Neural cell (in vitro differentiated cells): ENCODE results near the gene ATP2B2. TPM values are rescaled to one million over a fixed set of nuclear protein-coding genes. Genes with fewer than 3 reads are reported as not detected.

Source experiments
- H2AFZ ChIP-seq: fragments of 200-600, 300-800 bp; sonication (generic), shearing (Covaris generic); 2 replicates; pipeline ENCODE4 v1.6.0; 2014; ENCODE audit warnings: low read depth, mild to moderate bottlenecking, antibody characterized with exemption, low read length, moderate library complexity
- H3F3A ChIP-seq: fragments of 200-600 bp; shearing (Covaris generic); 2 replicates; pipeline ENCODE4 v1.6.1; 2016; ENCODE audit warnings: mild to moderate bottlenecking, moderate library complexity, mixed read lengths, antibody characterized with exemption, low read length; ENCODE audit not compliant: insufficient read depth, poor library complexity, severe bottlenecking
- H3K27ac ChIP-seq: fragments of 200-600, 300-800 bp; sonication (generic), shearing (Covaris generic); 2 replicates; pipeline ENCODE4 v1.5.1; 2014; ENCODE audit warnings: mild to moderate bottlenecking, low read length, moderate library complexity
- H3K27me3 ChIP-seq: fragments of 300-800, 200-600 bp; sonication (generic), shearing (Covaris generic); 2 replicates; pipeline ENCODE4 v1.6.0; 2014; ENCODE audit warnings: mild to moderate bottlenecking, low read depth, low read length, moderate library complexity; ENCODE audit not compliant: insufficient read depth
- H3K36me3 ChIP-seq: fragments of 300-800, 200-600 bp; sonication (generic), shearing (Covaris generic); 2 replicates; pipeline ENCODE4 v1.5.1; 2014; ENCODE audit warnings: mild to moderate bottlenecking, antibody characterized with exemption, low read length, moderate library complexity; ENCODE audit not compliant: insufficient read depth
- H3K4me2 ChIP-seq: fragments of 300-800, 200-600 bp; sonication (generic), shearing (Covaris generic); 2 replicates; pipeline ENCODE4 v1.6.0; 2014; ENCODE audit warnings: mild to moderate bottlenecking, low read length
- H3K4me3 ChIP-seq: fragments of 300-800, 200-600 bp; sonication (generic), shearing (Covaris generic); 2 replicates; pipeline ENCODE4 v1.5.1; 2014; ENCODE audit warnings: mild to moderate bottlenecking, low read length, moderate library complexity
- H3K79me2 ChIP-seq: fragments of 200-600 bp; shearing (Covaris generic); replicated peaks from 2 replicates; pipeline ENCODE4 v1.6.0; 2014; ENCODE audit warnings: mild to moderate bottlenecking, low read length, moderate library complexity; ENCODE audit not compliant: insufficient read depth
- H3K9ac ChIP-seq: fragments of 300-800, 200-600 bp; sonication (generic), shearing (Covaris generic); 2 replicates; pipeline ENCODE4 v1.6.1; 2016; ENCODE audit warnings: mild to moderate bottlenecking, low read length, mixed read lengths
- H3K9me2 ChIP-seq: fragments of 200-600 bp; shearing (Covaris generic); 2 replicates; pipeline ENCODE4 v1.6.1; 2016; ENCODE audit warnings: mild to moderate bottlenecking, low read length, mixed read lengths; ENCODE audit not compliant: insufficient read depth
- H3K9me3 ChIP-seq: fragments of 200-600, 300-800 bp; sonication (generic), shearing (Covaris generic); 2 replicates; pipeline ENCODE4 v1.6.1; 2016; ENCODE audit warnings: mild to moderate bottlenecking, mixed run types, low read length, moderate library complexity, mixed read lengths
- H4K20me1 ChIP-seq: fragments of 200-600 bp; shearing (Covaris generic); 2 replicates; pipeline ENCODE4 v1.6.1; 2016; ENCODE audit warnings: mild to moderate bottlenecking, mixed run types; ENCODE audit not compliant: insufficient read depth
- EP300 ChIP-seq: fragments of 450-650 bp; conservative IDR thresholded peaks from 2 replicates; pipeline ENCODE4 v1.6.1; 2014; ENCODE audit warnings: antibody characterized with exemption, mild to moderate bottlenecking, moderate library complexity; ENCODE audit not compliant: poor library complexity, severe bottlenecking
- EZH2 ChIP-seq: fragments of 200-600, 300-800 bp; shearing (Covaris generic), sonication (generic); IDR thresholded peaks from 2 replicates; pipeline ENCODE4 v1.6.1; 2014; ENCODE audit warnings: antibody characterized with exemption, low read length, borderline replicate concordance, mild to moderate bottlenecking; ENCODE audit not compliant: insufficient read depth, poor library complexity, severe bottlenecking
- MXI1 ChIP-seq: fragments of 450-650 bp; conservative IDR thresholded peaks from 2 replicates; pipeline ENCODE4 v1.6.1; 2014; ENCODE audit warnings: antibody characterized with exemption, mild to moderate bottlenecking; ENCODE audit not compliant: poor library complexity, severe bottlenecking
- POLR2AphosphoS5 ChIP-seq: IDR thresholded peaks from 2 replicates; pipeline ENCODE4 v1.6.1; 2012
- RAD21 ChIP-seq: fragments of 450-650 bp; conservative IDR thresholded peaks from 2 replicates; pipeline ENCODE4 v1.6.1; 2014; ENCODE audit warnings: antibody characterized with exemption, mild to moderate bottlenecking, moderate library complexity
- SMC3 ChIP-seq: fragments of 450-650 bp; conservative IDR thresholded peaks from 2 replicates; pipeline ENCODE4 v1.6.1; 2014; ENCODE audit warnings: antibody characterized with exemption, mild to moderate bottlenecking, moderate library complexity; ENCODE audit not compliant: poor library complexity
- TAF1 ChIP-seq: IDR thresholded peaks from 2 replicates; pipeline ENCODE4 v1.6.1; 2012; ENCODE audit warnings: low read depth
- polyA plus RNA-seq: library from polyadenylated mRNA; depleted of rRNA; stranded (reverse); fragments of >200 nt; gene quantifications from 2 replicates; pipeline ENCODE4 v1.2.3, GENCODE V29; 2014
- TF ChIP-seq, protein P1 (sequence below): fragments of 450-650 bp; IDR thresholded peaks from 2 replicates; pipeline ENCODE4 v1.5.1; 2014; ENCODE audit warnings: antibody characterized with exemption, mild to moderate bottlenecking, moderate library complexity; ENCODE audit not compliant: poor library complexity, severe bottlenecking
- TF ChIP-seq, protein P2 (sequence below): IDR thresholded peaks from 2 replicates; pipeline ENCODE4 v1.6.1; 2012; ENCODE audit warnings: borderline replicate concordance

Gene ATP2B2
- polyA plus RNA-seq, 1 donor from 2014 or later = 8.3 TPM

DNA sequence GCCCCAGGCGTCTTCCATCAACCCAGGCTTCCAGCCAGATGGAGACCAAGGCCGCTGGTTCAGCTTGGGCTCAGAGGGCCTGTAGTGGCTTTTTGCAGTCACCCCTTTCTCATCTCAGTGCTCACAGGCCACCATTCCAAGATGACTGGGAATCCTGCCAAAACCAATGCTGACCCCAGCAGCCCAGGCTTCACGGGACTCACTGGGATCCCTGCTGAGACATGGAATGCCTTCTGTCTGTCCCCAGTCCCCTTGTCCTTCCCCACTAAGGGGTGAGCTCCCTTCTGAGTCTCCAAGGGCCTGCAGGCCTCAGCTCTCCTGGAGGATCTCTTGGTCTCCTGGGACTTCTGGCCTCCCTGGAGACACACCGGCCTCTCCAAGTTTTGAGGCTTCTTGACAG is 107.0 kb downstream of the ATP2B2 start:
- H3K27me3 ChIP-seq = no peaks in the 10 kb centered on the region
- no peaks in the 10 kb centered on the region for H3K79me2 ChIP-seq
- no peak for TF ChIP-seq MXI1
- TF ChIP-seq, protein P1, sequence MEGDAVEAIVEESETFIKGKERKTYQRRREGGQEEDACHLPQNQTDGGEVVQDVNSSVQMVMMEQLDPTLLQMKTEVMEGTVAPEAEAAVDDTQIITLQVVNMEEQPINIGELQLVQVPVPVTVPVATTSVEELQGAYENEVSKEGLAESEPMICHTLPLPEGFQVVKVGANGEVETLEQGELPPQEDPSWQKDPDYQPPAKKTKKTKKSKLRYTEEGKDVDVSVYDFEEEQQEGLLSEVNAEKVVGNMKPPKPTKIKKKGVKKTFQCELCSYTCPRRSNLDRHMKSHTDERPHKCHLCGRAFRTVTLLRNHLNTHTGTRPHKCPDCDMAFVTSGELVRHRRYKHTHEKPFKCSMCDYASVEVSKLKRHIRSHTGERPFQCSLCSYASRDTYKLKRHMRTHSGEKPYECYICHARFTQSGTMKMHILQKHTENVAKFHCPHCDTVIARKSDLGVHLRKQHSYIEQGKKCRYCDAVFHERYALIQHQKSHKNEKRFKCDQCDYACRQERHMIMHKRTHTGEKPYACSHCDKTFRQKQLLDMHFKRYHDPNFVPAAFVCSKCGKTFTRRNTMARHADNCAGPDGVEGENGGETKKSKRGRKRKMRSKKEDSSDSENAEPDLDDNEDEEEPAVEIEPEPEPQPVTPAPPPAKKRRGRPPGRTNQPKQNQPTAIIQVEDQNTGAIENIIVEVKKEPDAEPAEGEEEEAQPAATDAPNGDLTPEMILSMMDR = no peak
- TF ChIP-seq POLR2AphosphoS5 = no peak
- TF ChIP-seq RAD21 = no peak
- no peak for TF ChIP-seq EZH2
- TF ChIP-seq SMC3 = no peak
- no peaks in the 10 kb centered on the region for H3K9me2 ChIP-seq
- no peak overlapping the region for H2AFZ ChIP-seq
- H3K9me3 ChIP-seq = no peaks in the 10 kb centered on the region
- no peak overlapping the region for H3K4me2 ChIP-seq
- H3K4me3 ChIP-seq = no peak overlapping the region
- H3K27ac ChIP-seq = no peak overlapping the region
- H3K36me3 ChIP-seq = no peaks in the 10 kb centered on the region
- H3F3A ChIP-seq = no peaks in the 10 kb centered on the region
- H3K9ac ChIP-seq = no peak overlapping the region
- no peaks in the 10 kb centered on the region for H4K20me1 ChIP-seq

DNA sequence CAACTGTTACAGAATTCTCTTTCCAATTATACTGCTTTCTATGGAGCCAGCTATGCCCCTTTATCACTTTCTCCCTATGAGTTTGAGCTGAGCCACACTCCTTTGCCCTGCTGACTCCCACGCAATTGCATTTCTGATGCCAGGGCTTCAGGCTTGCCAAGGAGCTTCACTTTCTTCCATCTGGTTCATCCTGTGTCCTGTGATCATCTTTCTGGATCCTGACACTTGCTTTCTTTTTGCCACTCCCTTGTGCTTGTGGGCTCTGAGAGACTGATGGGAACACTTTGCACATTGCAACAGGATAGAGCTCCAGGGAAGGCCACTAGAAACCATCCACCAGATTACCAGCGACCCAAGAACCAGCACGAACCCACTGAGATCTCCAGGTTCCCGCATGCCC is 107.5 kb downstream of the ATP2B2 start:
- H3K4me3 ChIP-seq = no peak overlapping the region
- no peaks in the 10 kb centered on the region for H3F3A ChIP-seq
- no peaks in the 10 kb centered on the region for H4K20me1 ChIP-seq
- H3K9me3 ChIP-seq = no peaks in the 10 kb centered on the region
- H3K27me3 ChIP-seq = no peaks in the 10 kb centered on the region
- H3K36me3 ChIP-seq = no peaks in the 10 kb centered on the region
- H3K4me2 ChIP-seq = no peak overlapping the region
- TF ChIP-seq MXI1 = no peak
- no peak for TF ChIP-seq POLR2AphosphoS5
- TF ChIP-seq, protein P2, sequence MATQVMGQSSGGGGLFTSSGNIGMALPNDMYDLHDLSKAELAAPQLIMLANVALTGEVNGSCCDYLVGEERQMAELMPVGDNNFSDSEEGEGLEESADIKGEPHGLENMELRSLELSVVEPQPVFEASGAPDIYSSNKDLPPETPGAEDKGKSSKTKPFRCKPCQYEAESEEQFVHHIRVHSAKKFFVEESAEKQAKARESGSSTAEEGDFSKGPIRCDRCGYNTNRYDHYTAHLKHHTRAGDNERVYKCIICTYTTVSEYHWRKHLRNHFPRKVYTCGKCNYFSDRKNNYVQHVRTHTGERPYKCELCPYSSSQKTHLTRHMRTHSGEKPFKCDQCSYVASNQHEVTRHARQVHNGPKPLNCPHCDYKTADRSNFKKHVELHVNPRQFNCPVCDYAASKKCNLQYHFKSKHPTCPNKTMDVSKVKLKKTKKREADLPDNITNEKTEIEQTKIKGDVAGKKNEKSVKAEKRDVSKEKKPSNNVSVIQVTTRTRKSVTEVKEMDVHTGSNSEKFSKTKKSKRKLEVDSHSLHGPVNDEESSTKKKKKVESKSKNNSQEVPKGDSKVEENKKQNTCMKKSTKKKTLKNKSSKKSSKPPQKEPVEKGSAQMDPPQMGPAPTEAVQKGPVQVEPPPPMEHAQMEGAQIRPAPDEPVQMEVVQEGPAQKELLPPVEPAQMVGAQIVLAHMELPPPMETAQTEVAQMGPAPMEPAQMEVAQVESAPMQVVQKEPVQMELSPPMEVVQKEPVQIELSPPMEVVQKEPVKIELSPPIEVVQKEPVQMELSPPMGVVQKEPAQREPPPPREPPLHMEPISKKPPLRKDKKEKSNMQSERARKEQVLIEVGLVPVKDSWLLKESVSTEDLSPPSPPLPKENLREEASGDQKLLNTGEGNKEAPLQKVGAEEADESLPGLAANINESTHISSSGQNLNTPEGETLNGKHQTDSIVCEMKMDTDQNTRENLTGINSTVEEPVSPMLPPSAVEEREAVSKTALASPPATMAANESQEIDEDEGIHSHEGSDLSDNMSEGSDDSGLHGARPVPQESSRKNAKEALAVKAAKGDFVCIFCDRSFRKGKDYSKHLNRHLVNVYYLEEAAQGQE = no peak
- no peak for TF ChIP-seq EZH2
- TF ChIP-seq, protein P1 = no peak
- TF ChIP-seq RAD21 = no peak
- no peak for TF ChIP-seq TAF1
- TF ChIP-seq SMC3 = no peak
- TF ChIP-seq EP300 = no peak
- no peaks in the 10 kb centered on the region for H3K79me2 ChIP-seq
- no peak overlapping the region for H3K9ac ChIP-seq
- no peaks in the 10 kb centered on the region for H3K9me2 ChIP-seq
- no peak overlapping the region for H2AFZ ChIP-seq
- no peak overlapping the region for H3K27ac ChIP-seq
